Trophoblast cell (in vitro differentiated cells and primary cell): ENCODE results near the gene EVX1. TPM values are rescaled to one million over a fixed set of nuclear protein-coding genes. Genes with fewer than 3 reads are reported as not detected.

Experiments
- DNase-seq, 2 donors: peaks; one replicate each; pipeline ENCODE4 v3.0.0-alpha.2; 2016
- H2AFZ ChIP-seq: 2 replicates; pipeline ENCODE4 v1.6.1; 2013; ENCODE audit warnings: low read length, moderate library complexity, mild to moderate bottlenecking; ENCODE audit not compliant: insufficient read depth, poor library complexity
- H2AK5ac ChIP-seq: 2 replicates; pipeline ENCODE4 v1.6.1; 2013; ENCODE audit warnings: mild to moderate bottlenecking, low read length
- H2BK120ac ChIP-seq: 2 replicates; pipeline ENCODE4 v1.6.1; 2013; ENCODE audit warnings: low read length, mild to moderate bottlenecking, moderate library complexity; ENCODE audit not compliant: insufficient read depth, poor library complexity
- H2BK12ac ChIP-seq: 2 replicates; pipeline ENCODE4 v1.6.1; 2013; ENCODE audit warnings: mild to moderate bottlenecking, low read length, moderate library complexity
- H2BK5ac ChIP-seq: 2 replicates; pipeline ENCODE4 v1.6.1; 2013; ENCODE audit warnings: low read length, low read depth, moderate library complexity, mild to moderate bottlenecking; ENCODE audit not compliant: poor library complexity
- H3K14ac ChIP-seq: 2 replicates; pipeline ENCODE4 v1.6.1; 2013; ENCODE audit warnings: mild to moderate bottlenecking, low read length
- H3K18ac ChIP-seq: 2 replicates; pipeline ENCODE4 v1.6.1; 2013; ENCODE audit warnings: mild to moderate bottlenecking, low read length
- H3K23ac ChIP-seq: 2 replicates; pipeline ENCODE4 v1.6.1; 2013; ENCODE audit warnings: low read length
- H3K27ac ChIP-seq: 2 replicates; pipeline ENCODE4 v1.5.1; 2013; ENCODE audit warnings: low read depth, mild to moderate bottlenecking, inconsistent platforms, low read length, moderate library complexity
- H3K27me3 ChIP-seq: 2 replicates; pipeline ENCODE4 v1.6.1; 2013; ENCODE audit warnings: inconsistent platforms, mild to moderate bottlenecking, low read length, moderate library complexity; ENCODE audit not compliant: insufficient read depth
- H3K36me3 ChIP-seq, 2 experiments: 1 replicate in 1 of 2; 2 replicates in 1 of 2; pipeline ENCODE4 v1.6.1; 2013; ENCODE audit warnings: low read length in 2 of 2, mild to moderate bottlenecking in 2 of 2, moderate library complexity in 1 of 2; ENCODE audit not compliant: insufficient read depth in 2 of 2, control insufficient read depth in 1 of 2
- H3K4ac ChIP-seq: 2 replicates; pipeline ENCODE4 v1.6.1; 2013; ENCODE audit warnings: low read depth, mild to moderate bottlenecking, low read length, moderate library complexity
- H3K4me1 ChIP-seq, 2 experiments: 1 replicate in 1 of 2; 2 replicates in 1 of 2; pipeline ENCODE4 v1.6.1; 2013; ENCODE audit warnings: low read length in 2 of 2, mild to moderate bottlenecking in 2 of 2, moderate library complexity in 1 of 2; ENCODE audit not compliant: insufficient read depth in 2 of 2, control insufficient read depth in 1 of 2
- H3K4me2 ChIP-seq: 2 replicates; pipeline ENCODE4 v1.6.1; 2013; ENCODE audit warnings: inconsistent platforms, mild to moderate bottlenecking, low read length, moderate library complexity
- H3K4me3 ChIP-seq: 2 replicates; pipeline ENCODE4 v1.5.1; 2013; ENCODE audit warnings: mild to moderate bottlenecking, low read depth, low read length, inconsistent platforms
- H3K79me1 ChIP-seq: one replicate; pipeline ENCODE4 v1.6.1; 2013; ENCODE audit warnings: low read length
- H3K79me2 ChIP-seq: 2 replicates; pipeline ENCODE4 v1.6.1; 2013; ENCODE audit warnings: low read length, mild to moderate bottlenecking; ENCODE audit not compliant: control insufficient read depth, insufficient read depth, poor library complexity
- H3K9ac ChIP-seq: 2 replicates; pipeline ENCODE4 v1.6.1; 2013; ENCODE audit warnings: mild to moderate bottlenecking, low read length
- H3K9me3 ChIP-seq: 2 replicates; pipeline ENCODE4 v1.6.1; 2013; ENCODE audit warnings: low read depth, mild to moderate bottlenecking, control low read depth, inconsistent platforms, low read length; ENCODE audit not compliant: insufficient read depth
- H4K12ac ChIP-seq: 2 replicates; pipeline ENCODE4 v1.6.1; 2013; ENCODE audit warnings: low read depth, mild to moderate bottlenecking, low read length, moderate library complexity
- H4K8ac ChIP-seq: 2 replicates; pipeline ENCODE4 v1.6.1; 2013; ENCODE audit warnings: low read depth, mild to moderate bottlenecking, low read length, moderate library complexity
- H4K91ac ChIP-seq: one replicate; pipeline ENCODE4 v1.6.1; 2013; ENCODE audit warnings: low read depth, mild to moderate bottlenecking, low read length, moderate library complexity
- WGBS: extraction: QIAGEN DNeasy Blood & Tissue Kit; methylation state at CpG from one replicate; pipeline ENCODE4 v1.1.7; 2013; ENCODE audit warnings: missing lambda C conversion rate; ENCODE audit not compliant: insufficient read length, insufficient coverage; ENCODE audit errors: extremely low coverage; 5-methylcytosine and 5-hydroxymethylcytosine counted together
- polyA plus RNA-seq: library from polyadenylated mRNA; stranded (reverse); fragments of 200-250 nt; gene quantifications from 2 replicates; pipeline ENCODE4 v1.2.3, GENCODE V29; 2013

Gene EVX1
- 0.78 and 0.81 TPM in 2 replicates for polyA plus RNA-seq

GRCh38 chr7:27242555-27243339 lies at the start of gene EVX1:
Gene EVX1, plus strand, starts transcription at chr7:27242802. Its CDS starts 229 bp downstream, at chr7:27243031.
- H4K91ac ChIP-seq = no peak within 1 kb of the TSS
- peaks cover 15 to 36% of the 10 kb centered on the region in 2 experiments for H3K4me1 ChIP-seq
- no peak within 1 kb of the TSS for H3K9ac ChIP-seq
- peaks cover 93% of the 10 kb centered on the region for H3K27me3 ChIP-seq
- H3K4me2 ChIP-seq = peak within 1 kb of the TSS; percentile 52
- no peak within 1 kb of the TSS for H2BK120ac ChIP-seq
- H4K8ac ChIP-seq = no peak within 1 kb of the TSS
- no peak within 1 kb of the TSS for H2BK5ac ChIP-seq
- no CpG with 5 or more reads among the region's 62 CpGs for WGBS
- H4K12ac ChIP-seq = no peak within 1 kb of the TSS
- no peaks in the 10 kb centered on the region for H3K36me3 ChIP-seq
- DNase-seq = peak in 1 of 2 donors; percentile 39
- H3K79me1 ChIP-seq = peaks cover 2% of the 10 kb centered on the region
- H3K4me3 ChIP-seq = peak within 1 kb of the TSS; percentile 25
- no peaks in the 10 kb centered on the region for H3K79me2 ChIP-seq
- H3K4ac ChIP-seq = no peak within 1 kb of the TSS
- H3K23ac ChIP-seq = no peak within 1 kb of the TSS
- H2BK12ac ChIP-seq = peak within 1 kb of the TSS; percentile 54
- H3K27ac ChIP-seq = no peak within 1 kb of the TSS
- H2AFZ ChIP-seq = no peak within 1 kb of the TSS
- no peak within 1 kb of the TSS for H2AK5ac ChIP-seq
- peak within 1 kb of the TSS; percentile 0 for H3K18ac ChIP-seq
- H3K14ac ChIP-seq = no peak within 1 kb of the TSS
- peaks cover 18% of the 10 kb centered on the region for H3K9me3 ChIP-seq

DNA sequence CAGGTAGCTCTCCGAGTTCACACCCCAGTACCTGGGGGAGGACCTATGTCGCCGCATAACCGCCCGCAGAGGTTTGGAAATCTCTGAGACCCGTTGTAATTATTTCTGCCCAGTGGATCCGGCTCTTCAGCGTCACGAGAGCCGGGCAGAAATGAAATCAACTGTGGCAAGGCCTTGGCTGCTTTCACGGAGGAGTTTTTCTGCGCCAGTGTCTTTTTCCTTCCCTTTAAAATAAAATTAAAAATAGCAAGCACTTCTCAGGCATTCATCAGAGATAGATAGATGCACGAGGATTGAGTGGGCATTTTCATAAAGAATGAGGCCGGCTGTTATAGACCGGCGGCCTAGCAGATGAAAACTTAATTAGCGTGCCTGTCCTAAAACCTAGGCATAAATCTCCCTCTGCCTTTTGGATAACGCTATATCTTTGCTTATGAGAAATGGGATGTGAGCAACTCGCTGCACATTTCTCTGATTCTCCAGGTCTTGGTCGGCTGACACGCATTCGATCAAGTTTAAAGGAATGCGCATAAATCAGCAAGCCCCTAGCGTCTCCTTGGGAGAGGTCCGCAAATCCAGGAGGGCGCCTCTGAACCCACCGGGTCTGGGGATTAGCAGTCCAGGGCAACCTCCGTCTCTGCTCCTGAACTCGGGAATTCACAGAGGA lies 49.1 kb upstream of the EVX1 start:
- H3K27ac ChIP-seq = no peak overlapping the region
- H3K4me2 ChIP-seq = peak overlapping the region; percentile 29
- no peak overlapping the region for H3K14ac ChIP-seq
- H3K27me3 ChIP-seq = peaks cover 70% of the 10 kb centered on the region
- DNase-seq = no peak
- H3K79me2 ChIP-seq = no peaks in the 10 kb centered on the region
- no peak overlapping the region for H3K9ac ChIP-seq
- no peak overlapping the region for H4K8ac ChIP-seq
- no peak overlapping the region for H3K23ac ChIP-seq
- H3K4ac ChIP-seq = no peak overlapping the region
- H2BK5ac ChIP-seq = no peak overlapping the region
- no peak overlapping the region for H2BK120ac ChIP-seq
- no peak overlapping the region for H2BK12ac ChIP-seq
- H2AFZ ChIP-seq = no peak overlapping the region
- H3K79me1 ChIP-seq = peaks cover under 1% of the 10 kb centered on the region
- H3K4me3 ChIP-seq = no peak overlapping the region
- no peak overlapping the region for H4K12ac ChIP-seq
- H3K9me3 ChIP-seq = peaks cover 5% of the 10 kb centered on the region
- H3K36me3 ChIP-seq = no peaks in the 10 kb centered on the region
- peaks cover 7 to 11% of the 10 kb centered on the region in 2 experiments for H3K4me1 ChIP-seq
- H4K91ac ChIP-seq = no peak overlapping the region
- WGBS = no CpG with 5 or more reads among the region's 29 CpGs
- no peak overlapping the region for H3K18ac ChIP-seq
- H2AK5ac ChIP-seq = no peak overlapping the region

DNA sequence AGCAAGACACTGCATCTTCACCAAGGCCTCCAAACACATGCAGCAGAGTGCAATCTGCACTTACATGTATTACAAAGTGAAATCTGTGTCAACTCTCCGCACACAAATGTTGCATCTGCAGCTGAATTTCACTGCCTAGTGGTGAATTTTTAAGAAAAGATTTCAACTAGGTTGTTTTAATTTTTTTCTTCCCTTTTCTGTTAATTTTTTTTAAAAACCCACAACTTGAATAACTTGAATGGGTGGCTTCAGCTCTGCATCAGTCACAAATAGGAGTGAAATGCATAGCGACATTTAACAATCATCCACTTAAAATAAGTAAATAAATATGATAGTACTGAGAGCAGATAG lies 48.6 kb upstream of the EVX1 start:
- no peaks in the 10 kb centered on the region for H3K79me1 ChIP-seq
- no peak overlapping the region for H4K8ac ChIP-seq
- no peak overlapping the region for H3K4ac ChIP-seq
- no peaks in the 10 kb centered on the region for H3K36me3 ChIP-seq
- DNase-seq = no peak
- no peak overlapping the region for H2AK5ac ChIP-seq
- H3K9me3 ChIP-seq = peaks cover 7% of the 10 kb centered on the region
- H2BK5ac ChIP-seq = no peak overlapping the region
- no peak overlapping the region for H3K18ac ChIP-seq
- no peak overlapping the region for H3K4me3 ChIP-seq
- no peak overlapping the region for H2BK120ac ChIP-seq
- H3K14ac ChIP-seq = no peak overlapping the region
- no peak overlapping the region for H2AFZ ChIP-seq
- no peak overlapping the region for H4K91ac ChIP-seq
- H3K4me1 ChIP-seq = peaks cover 3 to 8% of the 10 kb centered on the region in 2 experiments
- H3K27me3 ChIP-seq = peaks cover 70% of the 10 kb centered on the region
- H3K23ac ChIP-seq = no peak overlapping the region
- H3K79me2 ChIP-seq = no peaks in the 10 kb centered on the region
- WGBS = no CpG with 5 or more reads among the region's 2 CpGs
- no peak overlapping the region for H3K9ac ChIP-seq
- H3K27ac ChIP-seq = no peak overlapping the region
- no peak overlapping the region for H4K12ac ChIP-seq
- H3K4me2 ChIP-seq = no peak overlapping the region
- H2BK12ac ChIP-seq = no peak overlapping the region

- Histone ChIP-seq H4K12ac (no peak overlapping the region), H3K36me3 (no peaks in the 10 kb centered on the region), H2BK5ac (no peak overlapping the region), H3K79me1 (no peaks in the 10 kb centered on the region), H3K18ac (no peak overlapping the region), H2AFZ (no peak overlapping the region), H3K23ac (no peak overlapping the region), H3K9ac (no peak overlapping the region), H2AK5ac (no peak overlapping the region), H4K91ac (no peak overlapping the region), H3K79me2 (no peaks in the 10 kb centered on the region), H3K27ac (no peak overlapping the region), H4K8ac (no peak overlapping the region), H2BK12ac (no peak overlapping the region), H3K9me3 (peaks cover 2% of the 10 kb centered on the region), H3K4me2 (no peak overlapping the region), H3K4ac (no peak overlapping the region), H3K27me3 (peaks cover 69% of the 10 kb centered on the region), H3K4me1 (peaks cover 5 to 6% of the 10 kb centered on the region in 2 experiments), H3K14ac (no peak overlapping the region), H2BK120ac (no peak overlapping the region), H3K4me3 (no peak overlapping the region)
- DNase-seq = no peak
- no CpG with 5 or more reads among the region's 9 CpGs for WGBS
Measured at GRCh38 chr7:27194686-27195379, 47.8 kb upstream of the EVX1 start.
